Neuron (in vitro differentiated cells): ENCODE measurements around the gene TANGO2.

Source experiments
- H2AFZ ChIP-seq: one replicate; pipeline ENCODE4 v1.6.1; 2013; ENCODE audit warnings: low read depth, mild to moderate bottlenecking, inconsistent platforms, low read length, moderate library complexity
- H3K27me3 ChIP-seq: one replicate; pipeline ENCODE4 v1.6.1; 2013; ENCODE audit warnings: low read length; ENCODE audit not compliant: insufficient read depth
- H3K36me3 ChIP-seq: one replicate; pipeline ENCODE4 v1.6.1; 2013; ENCODE audit warnings: low read length; ENCODE audit not compliant: insufficient read depth
- H3K4me1 ChIP-seq: one replicate; pipeline ENCODE4 v1.6.1; 2013; ENCODE audit warnings: low read length; ENCODE audit not compliant: insufficient read depth
- H3K4me3 ChIP-seq: 2 replicates; pipeline ENCODE4 v1.5.1; 2013; ENCODE audit warnings: mild to moderate bottlenecking, low read length, moderate library complexity
- H3K9me3 ChIP-seq: one replicate; pipeline ENCODE4 v1.6.1; 2013; ENCODE audit warnings: low read length

TANGO2 gene

DNA sequence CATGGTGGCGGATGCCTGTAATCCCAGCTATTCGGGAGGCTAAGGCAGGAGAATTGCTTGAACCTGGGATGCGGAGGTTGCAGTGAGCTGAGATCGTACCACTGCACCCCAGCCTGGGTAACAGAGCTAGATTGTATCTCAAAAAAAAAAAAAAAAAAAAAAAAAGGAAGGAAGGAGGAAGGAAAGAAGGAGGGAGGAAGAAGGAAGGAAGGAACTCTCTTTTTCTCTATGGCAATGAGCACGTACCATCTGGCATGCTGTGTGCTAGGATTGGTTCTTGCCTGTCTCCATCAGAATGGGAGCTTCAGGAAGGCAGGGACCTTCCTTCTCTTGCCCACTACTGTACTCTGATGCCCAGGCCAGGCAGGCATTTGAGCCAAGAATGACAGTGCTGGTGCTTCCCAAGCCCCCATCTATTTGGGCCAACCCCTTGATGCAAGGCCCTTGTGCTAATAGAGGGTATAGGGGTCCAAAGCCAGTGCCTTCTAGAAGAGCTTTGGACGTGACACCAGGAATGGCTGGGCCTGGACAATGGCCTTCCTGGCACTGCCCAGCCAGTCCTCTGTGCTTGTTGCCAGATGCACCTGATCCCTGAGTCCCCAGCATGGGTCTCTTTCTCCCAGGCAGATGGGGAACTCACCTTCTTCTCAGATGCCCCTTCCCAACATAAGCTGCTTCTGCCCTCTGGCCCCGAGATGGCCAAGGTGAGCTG is 48.6 kb downstream of the TANGO2 start:
- Histone ChIP-seq H3K4me3 (no peak overlapping the region), H3K36me3 (no peaks in the 10 kb centered on the region), H3K4me1 (no peaks in the 10 kb centered on the region), H3K9me3 (no peaks in the 10 kb centered on the region), H2AFZ (no peak overlapping the region), H3K27me3 (no peaks in the 10 kb centered on the region)

DNA sequence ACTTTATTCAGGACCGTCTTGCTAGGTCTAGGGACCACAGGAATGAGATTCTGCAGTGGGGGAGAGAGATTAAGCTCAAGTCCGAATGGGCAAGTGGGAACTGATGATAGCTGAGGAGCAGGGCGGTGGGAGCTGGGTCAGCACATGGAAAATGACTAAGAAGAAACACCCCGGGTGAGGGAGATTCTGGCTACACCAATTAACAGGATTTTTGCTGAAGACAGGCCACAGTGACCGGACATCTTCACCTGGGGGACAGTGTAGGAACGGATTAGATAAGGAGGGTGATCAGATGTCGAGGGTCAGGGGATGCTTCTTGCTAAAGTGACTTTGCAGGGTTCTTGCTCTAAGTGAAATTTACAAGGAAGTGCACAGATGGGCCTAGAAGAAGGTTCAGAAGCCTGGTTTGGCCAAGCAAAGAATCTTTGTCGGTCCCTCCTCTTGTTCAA is 50.6 kb downstream of the TANGO2 start:
- Histone ChIP-seq H2AFZ (no peak overlapping the region), H3K9me3 (no peaks in the 10 kb centered on the region), H3K27me3 (no peaks in the 10 kb centered on the region), H3K4me1 (peaks cover 4% of the 10 kb centered on the region), H3K36me3 (no peaks in the 10 kb centered on the region), H3K4me3 (no peak overlapping the region)

GRCh38 chr22:20076627-20077172 is 55.8 kb downstream of the TANGO2 start:
- Histone ChIP-seq H3K9me3 (no peaks in the 10 kb centered on the region), H3K4me1 (peaks cover 13% of the 10 kb centered on the region), H3K27me3 (no peaks in the 10 kb centered on the region), H2AFZ (no peak overlapping the region), H3K4me3 (no peak overlapping the region), H3K36me3 (no peaks in the 10 kb centered on the region)

DNA sequence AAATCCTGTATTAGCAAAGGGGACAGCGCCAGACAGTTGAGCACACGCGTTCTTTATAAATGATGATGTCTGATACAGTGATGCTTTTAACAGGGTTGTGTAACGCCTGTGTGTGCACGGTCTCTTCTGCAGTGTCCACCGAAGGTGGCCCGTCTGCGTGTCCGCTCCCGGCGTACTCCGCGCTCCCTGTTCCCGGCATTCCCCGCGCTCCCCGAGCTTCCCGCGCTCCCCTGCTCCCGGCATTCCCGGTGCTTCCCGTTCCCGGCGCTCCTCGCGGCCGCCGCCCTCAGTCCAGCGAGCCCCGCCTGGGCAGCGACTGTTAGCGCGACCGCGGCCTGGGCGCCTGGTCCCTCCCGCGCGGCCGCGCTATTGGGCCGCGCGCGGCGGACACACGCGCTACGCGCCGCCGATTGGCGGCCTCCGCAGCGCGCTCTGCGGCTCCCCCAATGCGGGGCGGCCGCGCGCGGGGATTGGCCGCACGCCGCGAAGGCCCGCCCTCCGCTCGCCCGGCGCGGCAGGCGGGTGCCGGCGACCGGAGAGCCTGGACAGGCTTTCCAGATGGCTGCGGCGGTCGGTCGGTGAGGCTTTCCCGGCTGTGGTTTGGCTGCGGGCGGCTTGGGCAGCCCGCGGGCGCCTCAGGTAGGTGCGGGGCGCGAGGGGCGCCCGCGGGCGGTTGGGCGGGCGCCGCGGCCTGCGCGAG is 59.0 kb downstream of the TANGO2 start, which contains the start of gene DGCR8:
DGCR8 (plus strand) TSS at position 497 of the 700 bp plus-strand sequence. CDS start 5,723 bp downstream, outside the sequence.
- Histone ChIP-seq H3K36me3 (peaks cover 12% of the 10 kb centered on the region), H2AFZ (peak within 1 kb of the TSS; percentile 51), H3K27me3 (no peaks in the 10 kb centered on the region), H3K4me3 (peak within 1 kb of the TSS; percentile 79), H3K4me1 (peaks cover 37% of the 10 kb centered on the region), H3K9me3 (no peaks in the 10 kb centered on the region)

DNA sequence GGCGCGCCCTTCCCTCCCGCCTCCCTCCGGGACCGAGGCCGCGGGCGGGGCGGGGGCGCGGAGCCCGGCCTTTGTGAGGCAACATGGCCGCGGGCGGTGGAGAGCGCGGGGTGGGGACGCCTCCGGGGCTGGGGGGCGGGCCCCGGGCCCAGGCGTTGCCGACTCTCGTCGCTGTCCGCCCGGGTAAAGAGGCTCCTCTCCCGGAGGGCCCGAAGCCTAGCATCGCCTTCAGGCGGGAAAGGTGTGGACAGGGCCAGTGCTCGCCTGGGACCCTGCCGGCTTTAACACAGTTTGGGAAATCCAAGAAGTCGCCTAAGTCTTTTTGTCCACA is 59.5 kb downstream of the TANGO2 start:
- Histone ChIP-seq H3K4me3 (peak overlapping the region; percentile 78), H3K36me3 (peaks cover 12% of the 10 kb centered on the region), H2AFZ (no peak overlapping the region), H3K4me1 (peaks cover 37% of the 10 kb centered on the region), H3K27me3 (no peaks in the 10 kb centered on the region), H3K9me3 (no peaks in the 10 kb centered on the region)

- Histone ChIP-seq H3K27me3 (no peaks in the 10 kb centered on the region), H2AFZ (no peak overlapping the region), H3K9me3 (no peaks in the 10 kb centered on the region), H3K36me3 (peaks cover 18% of the 10 kb centered on the region), H3K4me3 (peak overlapping the region; percentile 78), H3K4me1 (peaks cover 37% of the 10 kb centered on the region)
Measured at GRCh38 chr22:20080776-20081654, 60.1 kb downstream of the TANGO2 start.

GRCh38 chr22:20083157-20083890 is 62.4 kb downstream of the TANGO2 start:
- H2AFZ ChIP-seq: no peak overlapping the region
- no peaks in the 10 kb centered on the region for H3K9me3 ChIP-seq
- peaks cover 41% of the 10 kb centered on the region for H3K36me3 ChIP-seq
- peaks cover 30% of the 10 kb centered on the region for H3K4me1 ChIP-seq
- H3K4me3 ChIP-seq: no peak overlapping the region
- no peaks in the 10 kb centered on the region for H3K27me3 ChIP-seq

DNA sequence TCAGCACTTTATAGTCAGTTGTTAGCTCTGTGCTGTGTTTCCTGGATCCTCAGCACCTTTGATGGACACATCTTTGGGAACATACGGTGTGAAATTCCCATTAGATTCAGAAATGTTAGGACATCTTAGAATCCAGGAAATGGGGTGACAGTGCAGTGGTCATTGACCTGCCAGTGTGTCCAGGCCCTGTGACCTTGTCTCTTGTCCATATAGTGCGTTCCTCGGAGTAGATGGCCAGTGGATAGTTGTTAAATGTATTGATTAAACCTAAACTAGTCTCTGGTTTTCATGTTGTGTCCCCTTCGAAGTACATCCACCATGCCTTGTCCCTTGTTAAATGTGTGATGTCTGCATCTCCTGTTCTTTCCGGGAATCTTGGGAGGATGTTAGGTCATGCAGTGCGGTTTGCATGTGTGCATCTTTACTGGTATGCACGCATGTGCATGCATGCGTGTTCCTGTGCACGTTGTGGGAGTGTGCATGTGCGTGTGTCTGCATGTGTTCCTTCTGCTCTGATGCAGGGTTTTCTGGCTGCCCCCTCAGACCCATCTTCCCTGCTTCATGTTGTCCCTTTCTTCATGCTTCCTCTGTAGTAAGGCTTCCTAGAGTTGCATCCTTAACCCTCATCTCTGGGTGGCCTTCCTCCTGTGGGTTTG is 63.1 kb downstream of the TANGO2 start:
- Histone ChIP-seq H3K36me3 (peaks cover 48% of the 10 kb centered on the region), H3K4me3 (no peak overlapping the region), H3K4me1 (peaks cover 30% of the 10 kb centered on the region)

GRCh38 chr22:20084547-20085413 is 63.9 kb downstream of the TANGO2 start:
- no peaks in the 10 kb centered on the region for H3K9me3 ChIP-seq
- no peaks in the 10 kb centered on the region for H3K27me3 ChIP-seq
- H3K36me3 ChIP-seq: peaks cover 56% of the 10 kb centered on the region
- H3K4me1 ChIP-seq: peaks cover 30% of the 10 kb centered on the region
- no peak overlapping the region for H2AFZ ChIP-seq
- H3K4me3 ChIP-seq: no peak overlapping the region

More for the DNA sequence above, 63.1 kb downstream of the TANGO2 start:
- no peaks in the 10 kb centered on the region for H3K9me3 ChIP-seq
- H3K27me3 ChIP-seq: no peaks in the 10 kb centered on the region
- no peak overlapping the region for H2AFZ ChIP-seq

DNA sequence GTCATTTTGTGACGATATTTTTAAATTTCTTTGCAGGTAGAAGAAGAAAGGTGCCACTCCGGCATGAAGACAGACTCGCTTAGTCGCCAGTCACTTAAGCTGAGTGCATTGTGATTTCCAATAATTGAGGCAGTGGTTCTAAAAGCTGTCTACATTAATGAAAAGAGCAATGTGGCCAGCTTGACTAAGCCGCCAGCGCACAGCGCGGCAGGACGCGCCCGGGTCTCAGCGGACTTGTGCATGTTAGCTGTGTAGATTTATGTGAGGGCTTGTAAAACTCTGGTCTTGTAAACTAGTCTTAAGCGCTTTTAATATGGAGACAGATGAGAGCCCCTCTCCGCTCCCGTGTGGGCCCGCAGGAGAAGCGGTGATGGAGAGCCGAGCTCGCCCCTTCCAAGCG is 64.7 kb downstream of the TANGO2 start:
- peaks cover 65% of the 10 kb centered on the region for H3K36me3 ChIP-seq
- no peaks in the 10 kb centered on the region for H3K9me3 ChIP-seq
- H2AFZ ChIP-seq: no peak overlapping the region
- peaks cover 30% of the 10 kb centered on the region for H3K4me1 ChIP-seq
- H3K4me3 ChIP-seq: no peak overlapping the region
- H3K27me3 ChIP-seq: no peaks in the 10 kb centered on the region

GRCh38 chr22:20086101-20086599 is 65.2 kb downstream of the TANGO2 start:
- Histone ChIP-seq H3K27me3 (no peaks in the 10 kb centered on the region), H3K4me1 (peaks cover 29% of the 10 kb centered on the region), H2AFZ (no peak overlapping the region), H3K36me3 (peaks cover 70% of the 10 kb centered on the region), H3K9me3 (no peaks in the 10 kb centered on the region), H3K4me3 (no peak overlapping the region)
